K562 (cell line): ENCODE results near the gene SAFB. TPM values are rescaled to one million over a fixed set of nuclear protein-coding genes. Genes with fewer than 3 reads are reported as not detected.

Experiments used
- ATAC-seq: fragments of 200-7000 bp; cut with Tn5 transposase; 3 replicates; pipeline ENCODE4 v1.9.1; 2020; ENCODE audit warnings: moderate library complexity
- BruUV-seq: library from RNA; stranded (reverse); fragments of 400-500 nt; replicated peaks from 2 replicates; lab custom pipeline; 2021; lab: Mats Ljungman, UMichigan
- CTCF ChIA-PET: fragments of 300-600 bp; formaldehyde crosslinking; extraction: SDS; loops from one replicate; lab custom pipeline; 2021; ENCODE audit warnings: low intra/inter-chr PET ratio; lab: Yijun Ruan, JAX
- POLR2A ChIA-PET: fragments of 300-600, 350-650 bp; sonication (Branson Sonifier 250); formaldehyde crosslinking; extraction: SDS; loops from one replicate; lab custom pipeline; 2021; ENCODE audit warnings: antibody characterized with exemption, inconsistent platforms; lab: Yijun Ruan, JAX
- DNase-seq, 4 experiments: peaks; one replicate each; pipeline versions ENCODE4 v3.0.0 to v3.0.0-alpha.2; 2011 to 2018; ENCODE audit warnings: low spot score in 3 of 4, mixed read lengths in 3 of 4; ENCODE audit errors: extremely low read depth in 1 of 4
- FAIRE-seq: peaks from 2 replicates; lab custom pipeline; 2011; peaks lifted over from hg19 to GRCh38; lab: Jason Lieb, UNC
- H2AFZ ChIP-seq: 2 replicates; pipeline ENCODE4 v1.6.0; 2011; ENCODE audit warnings: low read depth, low read length, control low read depth, inconsistent platforms
- H3K27ac ChIP-seq: fragments of 200-600 bp; 3 replicates; pipeline ENCODE4 v1.8.0; 2011; ENCODE audit warnings: low read depth, mild to moderate bottlenecking, control low read depth, inconsistent platforms, low read length, moderate library complexity, mixed read lengths; ENCODE audit errors: extremely low read depth
- H3K27me3 ChIP-seq, 2 experiments: fragments of 300-600 bp in 1 of 2; 2 replicates in 1 of 2; 3 replicates in 1 of 2; pipeline versions ENCODE4 v1.6.0 to v1.8.0; 2011; ENCODE audit warnings: inconsistent platforms in 2 of 2, low read length in 2 of 2, mild to moderate bottlenecking in 1 of 2, mixed read lengths in 1 of 2, moderate library complexity in 1 of 2; ENCODE audit not compliant: control insufficient read depth in 2 of 2, insufficient read depth in 2 of 2
- H3K36me3 ChIP-seq: fragments of 300-600 bp; 3 replicates; pipeline ENCODE4 v1.8.0; 2011; ENCODE audit warnings: mild to moderate bottlenecking, low read length, inconsistent platforms; ENCODE audit not compliant: control insufficient read depth, insufficient read depth
- H3K4me1 ChIP-seq, 2 experiments: fragments of 200-600 bp in 1 of 2; replicated peaks in 1 of 2; 2 replicates in 1 of 2; 3 replicates in 1 of 2; pipeline versions ENCODE4 v1.5.1 to v1.8.0; 2011; ENCODE audit warnings: inconsistent platforms in 2 of 2, low read length in 2 of 2, mild to moderate bottlenecking in 1 of 2, mixed read lengths in 1 of 2, moderate library complexity in 1 of 2; ENCODE audit not compliant: control insufficient read depth in 2 of 2, insufficient read depth in 2 of 2
- H3K4me2 ChIP-seq: 2 replicates; pipeline ENCODE4 v1.6.1; 2011; ENCODE audit warnings: low read length, control low read depth, inconsistent platforms, mixed read lengths; ENCODE audit not compliant: insufficient read depth
- H3K4me3 ChIP-seq: fragments of 200-600 bp; sonication (generic), shearing (Covaris generic); 2 replicates; pipeline ENCODE4 v1.5.1; 2016; ENCODE audit warnings: control low read depth, inconsistent platforms
- H3K79me2 ChIP-seq: fragments of 200-600 bp; 3 replicates; pipeline ENCODE4 v1.8.0; 2011; ENCODE audit warnings: low read length, inconsistent platforms; ENCODE audit not compliant: control insufficient read depth, insufficient read depth
- H3K9ac ChIP-seq, 2 experiments: 2 replicates each; pipeline versions ENCODE4 v1.6.0 to v1.6.1; 2011; ENCODE audit warnings: low read depth in 2 of 2, low read length in 2 of 2, control low read depth in 1 of 2, inconsistent platforms in 1 of 2, mild to moderate bottlenecking in 1 of 2, mixed read lengths in 1 of 2; ENCODE audit not compliant: insufficient read depth in 1 of 2
- H3K9me1 ChIP-seq: one replicate; pipeline ENCODE4 v1.6.0; 2011; ENCODE audit warnings: inconsistent platforms, mild to moderate bottlenecking, low read length, moderate library complexity; ENCODE audit not compliant: control insufficient read depth, insufficient read depth
- H3K9me3 ChIP-seq: replicated peaks from 2 replicates; pipeline ENCODE4 v1.5.1; 2011; ENCODE audit warnings: low read depth, low read length, inconsistent platforms; ENCODE audit not compliant: control insufficient read depth, insufficient read depth
- H4K20me1 ChIP-seq: replicated peaks from 2 replicates; pipeline ENCODE4 v1.6.1; 2011; ENCODE audit warnings: low read length, inconsistent platforms, mixed read lengths; ENCODE audit not compliant: control insufficient read depth, insufficient read depth
- CTBP1 ChIP-seq: fragments of 450-650 bp; IDR thresholded peaks from 2 replicates; pipeline ENCODE4 v1.6.1; 2016; ENCODE audit warnings: borderline replicate concordance
- XRCC4 ChIP-seq: IDR thresholded peaks from one replicate; pipeline ENCODE4 v1.6.1; 2011; ENCODE audit not compliant: insufficient read depth, insufficient read length; ENCODE audit errors: extremely low read depth
- ZNF184 ChIP-seq: sonication (generic); formaldehyde crosslinking; IDR thresholded peaks from 2 replicates; pipeline ENCODE4 v1.5.0; 2020; ENCODE audit warnings: missing genetic modification reagents
- ZNF316 ChIP-seq: fragments of 450-650 bp; IDR thresholded peaks from 2 replicates; pipeline ENCODE4 v1.6.1; 2016
- WGBS: fragments of 100-300 bp; shearing (Covaris generic); methylation state at CpG from one replicate; pipeline ENCODE4 v1.1.6; 2016; ENCODE audit warnings: low coverage, mixed read lengths; ENCODE audit not compliant: insufficient coverage; ENCODE audit errors: missing lambda C conversion rate; 5-methylcytosine and 5-hydroxymethylcytosine counted together
- in situ Hi-C: fragments of 300-500 bp; cut with MboI; formaldehyde crosslinking; loops from 4 replicates; pipeline ENCODE4 v1.15.0; 2018; ENCODE audit warnings: inconsistent platforms, mixed read lengths
- intact Hi-C: fragments of 100-400 bp; cut with micrococcal nuclease; formaldehyde crosslinking; loops from 2 replicates; pipeline ENCODE4 v1.14.2; 2022
- polyA plus RNA-seq, 8 experiments: library from polyadenylated mRNA; depleted of rRNA in 4 of 8; stranded (reverse) in 5 of 8; unstranded in 3 of 8; fragments of >200 nt; fragmentation: Nextera tagmentation in 2 of 8; fragmentation: Illumina TruSeq in 1 of 8; extraction: Ambion mirVana in 2 of 8; extraction: Trizol in 1 of 8; gene quantifications; 2 replicates each; pipeline versions ENCODE4 v1.2.1 to v1.2.3, GENCODE V29; 2011 to 2014; ENCODE audit warnings: inconsistent platforms in 1 of 8, missing spikeins in 1 of 8
- total RNA-seq, 7 experiments: library from RNA; depleted of rRNA in 6 of 7; stranded (reverse); fragments of >200 nt in 6 of 7; fragmentation: Illumina TruSeq in 2 of 7; extraction: Trizol in 2 of 7; gene quantifications; 2 replicates each; pipeline versions ENCODE4 v1.2.1 to v1.2.3, GENCODE V29; 2011 to 2021; ENCODE audit warnings: low replicate concordance in 1 of 7

SAFB gene
- total and polyA plus RNA-seq, 9 of the 15 experiments (the other 6 are each of a cell fraction or from before 2014, with no cell fraction given), result 1.1 to 151 (median 83.1) TPM

- H3K9me3 ChIP-seq, result no peaks in the 10 kb centered on the region
- H3K36me3 ChIP-seq, result peaks cover 89% of the 10 kb centered on the region
- H4K20me1 ChIP-seq, result no peaks in the 10 kb centered on the region
- H3K27me3 ChIP-seq, result no peaks in the 10 kb centered on the region
- no peak overlapping the region for H3K4me3 ChIP-seq
- no peak overlapping the region for H3K27ac ChIP-seq
- FAIRE-seq, result no peak
- H3K79me2 ChIP-seq, result peaks cover 40% of the 10 kb centered on the region
- intact Hi-C loops (no loop called here), in situ Hi-C loops (no loop called here)
- H3K9ac ChIP-seq, result no peak overlapping the region
- no peak for TF ChIP-seq CTBP1
- TF ChIP-seq ZNF316, result no peak
- no peak for TF ChIP-seq ZNF184 (CRISPR knock-in tag)
- TF ChIP-seq XRCC4, result no peak
- no peak overlapping the region for H2AFZ ChIP-seq
- no peak overlapping the region for H3K4me2 ChIP-seq
- 94% methylated on average over 16 of the region's 16 CpGs for WGBS
- no peaks in the 10 kb centered on the region for H3K4me1 ChIP-seq
- POLR2A ChIA-PET, result interaction anchor here (0.5 to 2.1 kb wide), 5 partner anchors 9 to 1089 kb away, joined by 3 to 14 read pairs (median 4); partner anchors contain the start of genes SAFB and SAFB2
- CTCF ChIA-PET, result no interaction called here
- ATAC-seq, result no peak
- no peaks in the 10 kb centered on the region for H3K9me1 ChIP-seq
- no TSS peak for BruUV-seq
- no peak for DNase-seq
These were observed 12.9 kb upstream of the SAFB start for GRCh38 chr19:5609881-5610448.
